HG02763 (cell line): ENCODE results near the gene ITGA5.

Experiments
- ATAC-seq: cut with Tn5 transposase; IDR thresholded peaks from one replicate; pipeline ENCODE4 v1.9.1; 2021; ENCODE audit warnings: mild to moderate bottlenecking, moderate library complexity; ENCODE audit not compliant: unreplicated experiment

ITGA5 gene

GRCh38 chr12:54431911-54432814 lies 13.1 kb upstream of the ITGA5 start:
- ATAC-seq, result no peak

- ATAC-seq, result no peak
Measured at GRCh38 chr12:54430471-54431069, 11.5 kb upstream of the ITGA5 start.

GRCh38 chr12:54429014-54429471 lies 10.0 kb upstream of the ITGA5 start:
- no peak for ATAC-seq

- no peak for ATAC-seq
Measured at GRCh38 chr12:54428050-54429013, 9.3 kb upstream of the ITGA5 start.

- ATAC-seq, result no peak
Measured at GRCh38 chr12:54427106-54427505, 8.0 kb upstream of the ITGA5 start.

GRCh38 chr12:54426690-54427089 lies 7.6 kb upstream of the ITGA5 start:
- no peak for ATAC-seq

- no peak for ATAC-seq
Measured at GRCh38 chr12:54425702-54426101, 6.6 kb upstream of the ITGA5 start.

- no peak for ATAC-seq
Measured at GRCh38 chr12:54424224-54424623, 5.2 kb upstream of the ITGA5 start.

GRCh38 chr12:54423816-54424150 lies 4.7 kb upstream of the ITGA5 start:
- ATAC-seq, result no peak

GRCh38 chr12:54421879-54422250 lies 2.8 kb upstream of the ITGA5 start:
- no peak for ATAC-seq

- ATAC-seq, result no peak
Measured at GRCh38 chr12:54421175-54421878, 2.3 kb upstream of the ITGA5 start.

GRCh38 chr12:54420766-54421144 lies 1.7 kb upstream of the ITGA5 start:
- ATAC-seq, result no peak

GRCh38 chr12:54418441-54419087 lies 502 bp downstream of the ITGA5 start:
- ATAC-seq, result no peak

GRCh38 chr12:54417712-54418440 lies 1.2 kb downstream of the ITGA5 start:
- no peak for ATAC-seq

GRCh38 chr12:54416687-54417603 lies 2.1 kb downstream of the ITGA5 start:
- ATAC-seq, result no peak

- ATAC-seq, result no peak
Measured at GRCh38 chr12:54415221-54415929, 3.7 kb downstream of the ITGA5 start.

GRCh38 chr12:54413284-54414190 lies 5.5 kb downstream of the ITGA5 start:
- ATAC-seq, result peak; percentile 58
